HepG2 (cell line): ENCODE results near the gene CORO7. TPM values are rescaled to one million over a fixed set of nuclear protein-coding genes. Genes with fewer than 3 reads are reported as not detected.

Experiments
- FOXA1 ChIP-seq, 2 experiments: fragments of 450-650 bp in 1 of 2; sonication (generic) in 1 of 2; formaldehyde crosslinking in 1 of 2; IDR thresholded peaks; 2 replicates each; pipeline versions ENCODE4 v1.4.0 to v1.6.1; 2016 to 2020; ENCODE audit warnings: missing genetic modification reagents in 1 of 2
- FOXO1 ChIP-seq: sonication (generic); formaldehyde crosslinking; IDR thresholded peaks from 2 replicates; pipeline ENCODE4 v1.4.0; 2020; ENCODE audit warnings: missing genetic modification reagents
- HMGXB4 ChIP-seq, 2 experiments: sonication (generic) in 1 of 2; formaldehyde crosslinking in 1 of 2; IDR thresholded peaks; 2 replicates each; pipeline versions ENCODE4 v1.4.0 to v1.6.1; 2018 to 2020; ENCODE audit warnings: missing genetic modification reagents in 2 of 2, borderline replicate concordance in 1 of 2, low read depth in 1 of 2, mild to moderate bottlenecking in 1 of 2, missing biosample characterization in 1 of 2
- JUN ChIP-seq: sonication (generic); formaldehyde crosslinking; IDR thresholded peaks from 2 replicates; pipeline ENCODE4 v1.4.0; 2020; ENCODE audit warnings: mild to moderate bottlenecking, missing genetic modification reagents
- MED8 ChIP-seq: sonication (generic); formaldehyde crosslinking; IDR thresholded peaks from 2 replicates; pipeline ENCODE4 v1.8.1; 2023; ENCODE audit warnings: mild to moderate bottlenecking, missing genetic modification reagents; ENCODE audit not compliant: insufficient replicate concordance
- MTA1 ChIP-seq: sonication (generic); formaldehyde crosslinking; IDR thresholded peaks from 2 replicates; pipeline ENCODE4 v1.4.0; 2020; ENCODE audit warnings: missing genetic modification reagents, mild to moderate bottlenecking, borderline replicate concordance
- NR2F2 ChIP-seq: IDR thresholded peaks from 2 replicates; pipeline ENCODE4 v1.6.1; 2012; ENCODE audit warnings: low read depth, inconsistent platforms, borderline replicate concordance
- PCBP2 ChIP-seq: fragments of 200-400 bp; formaldehyde crosslinking; optimal IDR thresholded peaks from 2 replicates; pipeline ENCODE3; 2018; ENCODE audit warnings: low read length, low read depth; ENCODE audit not compliant: poor library complexity, severe bottlenecking
- PITX1 ChIP-seq: sonication (generic); formaldehyde crosslinking; IDR thresholded peaks from 2 replicates; pipeline ENCODE4 v1.5.1; 2020; ENCODE audit warnings: mild to moderate bottlenecking, missing genetic modification reagents
- POLR2AphosphoS2 ChIP-seq: IDR thresholded peaks from 2 replicates; pipeline ENCODE4 v1.6.1; 2011; ENCODE audit warnings: low read depth, low read length, improper control_type of control experiment
- RCOR2 ChIP-seq: IDR thresholded peaks from 2 replicates; pipeline ENCODE4 v1.6.1; 2016; ENCODE audit warnings: missing biosample characterization, missing genetic modification reagents
- ZBTB7A ChIP-seq: sonication (generic); formaldehyde crosslinking; IDR thresholded peaks from 2 replicates; pipeline ENCODE4 v1.8.0; 2022; ENCODE audit warnings: mild to moderate bottlenecking, missing genetic modification reagents
- ZFY ChIP-seq: sonication (generic); formaldehyde crosslinking; IDR thresholded peaks from 2 replicates; pipeline ENCODE4 v1.4.0; 2020; ENCODE audit warnings: missing genetic modification reagents
- ZNF354B ChIP-seq: sonication (generic); formaldehyde crosslinking; IDR thresholded peaks from 2 replicates; pipeline ENCODE4 v1.8.0; 2022; ENCODE audit warnings: mild to moderate bottlenecking, missing genetic modification reagents
- ZNF432 ChIP-seq: sonication (generic); formaldehyde crosslinking; IDR thresholded peaks from 2 replicates; pipeline ENCODE4 v1.5.0; 2020; ENCODE audit warnings: missing genetic modification reagents, mild to moderate bottlenecking, borderline replicate concordance
- ZNF552 ChIP-seq: sonication (generic); formaldehyde crosslinking; IDR thresholded peaks from 2 replicates; pipeline ENCODE4 v1.9.0; 2022; ENCODE audit warnings: missing genetic modification reagents, mild to moderate bottlenecking, borderline replicate concordance
- ZNF660 ChIP-seq: sonication (generic); formaldehyde crosslinking; IDR thresholded peaks from 2 replicates; pipeline ENCODE4 v1.5.1; 2020; ENCODE audit warnings: mild to moderate bottlenecking, low read depth, missing genetic modification reagents, borderline replicate concordance
- ZSCAN25 ChIP-seq: sonication (generic); formaldehyde crosslinking; IDR thresholded peaks from 2 replicates; pipeline ENCODE4 v1.8.0; 2022; ENCODE audit warnings: mild to moderate bottlenecking, missing genetic modification reagents
- polyA plus RNA-seq, 8 experiments: library from polyadenylated mRNA; depleted of rRNA in 3 of 8; stranded (reverse) in 7 of 8; unstranded in 1 of 8; fragments of >200 nt; fragmentation: Illumina TruSeq in 4 of 8; extraction: Trizol in 4 of 8; gene quantifications; 2 replicates each; pipeline versions ENCODE4 v1.2.1 to v1.2.3, GENCODE V29; 2011 to 2016; ENCODE audit warnings: low read depth in 4 of 8, missing spikeins in 1 of 8, mixed read lengths in 1 of 8; ENCODE audit not compliant: insufficient read depth in 1 of 8
- total RNA-seq, 5 experiments: library from RNA; depleted of rRNA; stranded (reverse); fragments of >200 nt; fragmentation: Illumina TruSeq; extraction: Trizol; gene quantifications; 2 replicates each; pipeline ENCODE4 v1.2.3, GENCODE V29; 2016; ENCODE audit warnings: low read depth in 1 of 5
- TF ChIP-seq, protein P1 (sequence below): sonication (generic); formaldehyde crosslinking; IDR thresholded peaks from 2 replicates; pipeline ENCODE4 v1.8.1; 2022; ENCODE audit warnings: low read depth, mild to moderate bottlenecking, missing genetic modification reagents
- TF ChIP-seq, protein P2 (sequence below): sonication (generic); formaldehyde crosslinking; IDR thresholded peaks from 2 replicates; pipeline ENCODE4 v1.9.0; 2021; ENCODE audit warnings: missing genetic modification reagents, borderline replicate concordance

CORO7 gene
- total and polyA plus RNA-seq, 2 of the 13 experiments (the other 11 are each of a cell fraction or from before 2014, with no cell fraction given) = 9.9 to 14.3 TPM

GRCh38 chr16:4350787-4351659 lies 65.4 kb downstream of the CORO7 start, which contains the start of gene PAM16 (continued):
- TF ChIP-seq, protein P1, sequence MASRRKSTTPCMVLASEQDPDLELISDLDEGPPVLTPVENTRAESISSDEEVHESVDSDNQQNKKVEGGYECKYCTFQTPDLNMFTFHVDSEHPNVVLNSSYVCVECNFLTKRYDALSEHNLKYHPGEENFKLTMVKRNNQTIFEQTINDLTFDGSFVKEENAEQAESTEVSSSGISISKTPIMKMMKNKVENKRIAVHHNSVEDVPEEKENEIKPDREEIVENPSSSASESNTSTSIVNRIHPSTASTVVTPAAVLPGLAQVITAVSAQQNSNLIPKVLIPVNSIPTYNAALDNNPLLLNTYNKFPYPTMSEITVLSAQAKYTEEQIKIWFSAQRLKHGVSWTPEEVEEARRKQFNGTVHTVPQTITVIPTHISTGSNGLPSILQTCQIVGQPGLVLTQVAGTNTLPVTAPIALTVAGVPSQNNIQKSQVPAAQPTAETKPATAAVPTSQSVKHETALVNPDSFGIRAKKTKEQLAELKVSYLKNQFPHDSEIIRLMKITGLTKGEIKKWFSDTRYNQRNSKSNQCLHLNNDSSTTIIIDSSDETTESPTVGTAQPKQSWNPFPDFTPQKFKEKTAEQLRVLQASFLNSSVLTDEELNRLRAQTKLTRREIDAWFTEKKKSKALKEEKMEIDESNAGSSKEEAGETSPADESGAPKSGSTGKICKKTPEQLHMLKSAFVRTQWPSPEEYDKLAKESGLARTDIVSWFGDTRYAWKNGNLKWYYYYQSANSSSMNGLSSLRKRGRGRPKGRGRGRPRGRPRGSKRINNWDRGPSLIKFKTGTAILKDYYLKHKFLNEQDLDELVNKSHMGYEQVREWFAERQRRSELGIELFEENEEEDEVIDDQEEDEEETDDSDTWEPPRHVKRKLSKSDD = no peak
- TF ChIP-seq ZBTB7A (CRISPR knock-in tag) (no peak), MTA1 (CRISPR knock-in tag) (no peak; the same call in 1 of the 2 replicates), PITX1 (CRISPR knock-in tag) (no peak; the same call in 1 of the 2 replicates), ZFY (CRISPR knock-in tag) (peak; percentile 85), ZNF552 (CRISPR knock-in tag) (no peak), FOXA1 (IDR thresholded peaks at IDR 0.05) (no peak), FOXA1 (CRISPR knock-in tag; IDR thresholded peaks at IDR 0.05) (no peak), HMGXB4 (CRISPR knock-in tag; IDR thresholded peaks at IDR 0.05; ENCODE audit: borderline replicate concordance in 1 of 2, low read depth in 1 of 2) (peak in 1 of 2 experiments; percentile 56; a peak in 1 of 4 replicates), ZNF432 (CRISPR knock-in tag) (no peak), RCOR2 (CRISPR knock-in tag) (no peak), ZNF354B (CRISPR knock-in tag) (no peak), JUN (no peak), POLR2AphosphoS2 (no peak), MED8 (CRISPR knock-in tag) (no peak), NR2F2 (peak; percentile 68; the same call in 1 of the 2 replicates), ZSCAN25 (CRISPR knock-in tag) (no peak), ZNF660 (CRISPR knock-in tag) (no peak; the same call in 1 of the 2 replicates), PCBP2 (no peak), FOXO1 (CRISPR knock-in tag) (no peak)
- TF ChIP-seq, protein P2, sequence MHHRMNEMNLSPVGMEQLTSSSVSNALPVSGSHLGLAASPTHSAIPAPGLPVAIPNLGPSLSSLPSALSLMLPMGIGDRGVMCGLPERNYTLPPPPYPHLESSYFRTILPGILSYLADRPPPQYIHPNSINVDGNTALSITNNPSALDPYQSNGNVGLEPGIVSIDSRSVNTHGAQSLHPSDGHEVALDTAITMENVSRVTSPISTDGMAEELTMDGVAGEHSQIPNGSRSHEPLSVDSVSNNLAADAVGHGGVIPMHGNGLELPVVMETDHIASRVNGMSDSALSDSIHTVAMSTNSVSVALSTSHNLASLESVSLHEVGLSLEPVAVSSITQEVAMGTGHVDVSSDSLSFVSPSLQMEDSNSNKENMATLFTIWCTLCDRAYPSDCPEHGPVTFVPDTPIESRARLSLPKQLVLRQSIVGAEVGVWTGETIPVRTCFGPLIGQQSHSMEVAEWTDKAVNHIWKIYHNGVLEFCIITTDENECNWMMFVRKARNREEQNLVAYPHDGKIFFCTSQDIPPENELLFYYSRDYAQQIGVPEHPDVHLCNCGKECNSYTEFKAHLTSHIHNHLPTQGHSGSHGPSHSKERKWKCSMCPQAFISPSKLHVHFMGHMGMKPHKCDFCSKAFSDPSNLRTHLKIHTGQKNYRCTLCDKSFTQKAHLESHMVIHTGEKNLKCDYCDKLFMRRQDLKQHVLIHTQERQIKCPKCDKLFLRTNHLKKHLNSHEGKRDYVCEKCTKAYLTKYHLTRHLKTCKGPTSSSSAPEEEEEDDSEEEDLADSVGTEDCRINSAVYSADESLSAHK = no peak
